ENCODE results near the gene ARID1B.

ARID1B gene

DNA sequence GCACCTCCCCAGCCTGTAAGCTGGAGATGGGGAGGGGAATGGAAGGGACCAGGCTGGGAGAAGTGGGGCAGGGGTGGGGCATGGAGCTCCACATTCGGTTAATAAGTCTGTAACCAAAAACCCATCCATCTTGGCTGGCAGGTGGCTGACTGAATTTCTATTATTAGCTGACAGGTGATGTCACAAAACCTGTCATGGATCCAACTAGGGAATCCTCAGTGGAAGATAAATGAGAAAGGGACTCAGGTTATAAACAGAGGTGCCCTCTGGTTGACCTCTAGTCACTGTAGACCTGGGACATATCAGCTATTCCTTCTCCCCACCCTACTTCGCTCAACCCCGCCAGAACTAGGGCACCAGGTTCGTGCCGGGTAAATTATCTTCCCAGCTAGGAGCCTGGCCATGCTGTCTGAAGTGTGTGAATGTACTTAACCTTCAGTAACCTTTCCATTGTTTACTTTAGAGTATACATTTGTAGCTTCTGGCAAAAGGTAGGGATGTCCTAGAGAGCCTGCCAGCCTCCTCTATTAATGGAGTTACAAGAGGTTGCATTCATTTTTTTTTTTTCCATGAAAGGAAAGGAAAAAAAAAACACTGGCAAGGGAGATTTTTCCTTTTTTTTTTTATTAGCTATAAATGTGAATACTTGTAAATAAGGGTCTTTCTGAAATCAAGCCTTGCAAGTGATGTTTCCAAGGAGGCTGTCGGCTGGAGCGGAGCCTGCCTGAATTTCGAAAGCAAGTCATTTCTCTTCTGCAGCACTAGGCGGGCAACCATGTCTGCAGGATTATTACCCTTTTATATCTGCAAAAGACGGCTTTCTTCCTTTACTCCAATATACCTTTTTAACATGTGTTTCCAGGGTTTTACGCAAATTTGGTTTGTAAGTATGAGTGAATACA, 410.3 kb downstream of the ARID1B start:
- Histone ChIP-seq H4K12ac (ENCODE audit: low read depth, low read length) (no peak overlapping the region), H3K27ac (ENCODE audit: low read depth, low read length) (no peak overlapping the region), H3K14ac (ENCODE audit: low read length) (no peak overlapping the region), H3K9ac (ENCODE audit: low read length) (no peak overlapping the region), H2AFZ (ENCODE audit: insufficient read depth, low read length, poor library complexity) (no peak overlapping the region), H2BK5ac (ENCODE audit: low read depth, low read length, poor library complexity) (no peak overlapping the region), H2BK12ac (ENCODE audit: low read length) (no peak overlapping the region), H3K4me2 (ENCODE audit: low read length) (no peak overlapping the region), H3K27me3 (ENCODE audit: insufficient read depth, low read length) (no peaks in the 10 kb centered on the region), H2BK120ac (ENCODE audit: insufficient read depth, low read length, poor library complexity) (no peak overlapping the region), H3K79me1 (ENCODE audit: low read length) (peaks cover 7% of the 10 kb centered on the region), H3K79me2 (ENCODE audit: control insufficient read depth, insufficient read depth, low read length, poor library complexity) (no peaks in the 10 kb centered on the region), H4K91ac (ENCODE audit: low read depth, low read length) (no peak overlapping the region), H3K4ac (ENCODE audit: low read depth, low read length) (no peak overlapping the region), H3K18ac (ENCODE audit: low read length) (no peak overlapping the region), H2AK5ac (ENCODE audit: low read length) (no peak overlapping the region), H3K36me3 (ENCODE audit: control insufficient read depth in 1 of 2, insufficient read depth in 2 of 2, low read length in 2 of 2) (peaks cover 35 to 44% of the 10 kb centered on the region in 2 experiments), H3K23ac (ENCODE audit: low read length) (no peak overlapping the region), H3K4me1 (ENCODE audit: control insufficient read depth in 1 of 2, insufficient read depth in 2 of 2, low read length in 2 of 2) (peaks cover 11% of the 10 kb centered on the region in 2 experiments), H3K4me3 (ENCODE audit: low read depth, low read length) (no peak overlapping the region), H3K9me3 (ENCODE audit: insufficient read depth, low read depth, low read length) (no peaks in the 10 kb centered on the region), H4K8ac (ENCODE audit: low read depth, low read length) (no peak overlapping the region)
- no CpG with 5 or more reads among the region's 11 CpGs for WGBS (ENCODE audit: extremely low coverage, insufficient coverage, insufficient read length)
- no peak for DNase-seq

DNA sequence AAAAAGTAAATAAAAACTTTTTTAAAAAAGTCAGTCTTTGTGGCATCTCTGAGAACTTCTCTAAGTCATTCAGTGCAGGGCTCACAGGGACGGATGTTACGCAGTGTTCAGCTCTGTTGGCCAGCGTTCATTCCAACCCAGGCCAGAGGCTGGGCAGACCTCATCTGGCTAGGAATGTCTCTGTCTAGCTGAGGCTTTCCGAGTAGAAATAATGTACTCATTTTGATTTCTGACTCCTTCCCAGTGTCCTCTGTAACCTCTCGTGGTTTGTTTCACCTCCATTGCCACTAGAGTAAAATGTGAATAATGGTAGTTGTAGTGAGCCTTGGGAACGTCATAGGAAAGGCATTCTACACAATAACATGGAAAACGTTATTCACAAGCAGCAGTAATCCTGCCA, 411.0 kb downstream of the ARID1B start:
- H3K9ac ChIP-seq (ENCODE audit: low read length), result no peak overlapping the region
- H3K14ac ChIP-seq (ENCODE audit: low read length), result no peak overlapping the region
- H4K8ac ChIP-seq (ENCODE audit: low read depth, low read length), result no peak overlapping the region
- no peak overlapping the region for H2BK5ac ChIP-seq (ENCODE audit: low read depth, low read length, poor library complexity)
- H4K12ac ChIP-seq (ENCODE audit: low read depth, low read length), result no peak overlapping the region
- H3K27ac ChIP-seq (ENCODE audit: low read depth, low read length), result no peak overlapping the region
- peaks cover 11% of the 10 kb centered on the region in 2 experiments for H3K4me1 ChIP-seq (ENCODE audit: control insufficient read depth in 1 of 2, insufficient read depth in 2 of 2, low read length in 2 of 2)
- H3K27me3 ChIP-seq (ENCODE audit: insufficient read depth, low read length), result no peaks in the 10 kb centered on the region
- no peak overlapping the region for H2BK12ac ChIP-seq (ENCODE audit: low read length)
- no peak for DNase-seq
- H3K4ac ChIP-seq (ENCODE audit: low read depth, low read length), result no peak overlapping the region
- no peak overlapping the region for H3K23ac ChIP-seq (ENCODE audit: low read length)
- peaks cover 32 to 43% of the 10 kb centered on the region in 2 experiments for H3K36me3 ChIP-seq (ENCODE audit: control insufficient read depth in 1 of 2, insufficient read depth in 2 of 2, low read length in 2 of 2)
- H4K91ac ChIP-seq (ENCODE audit: low read depth, low read length), result no peak overlapping the region
- H3K79me1 ChIP-seq (ENCODE audit: low read length), result peaks cover 7% of the 10 kb centered on the region
- H3K4me3 ChIP-seq (ENCODE audit: low read depth, low read length), result no peak overlapping the region
- no peak overlapping the region for H2AFZ ChIP-seq (ENCODE audit: insufficient read depth, low read length, poor library complexity)
- WGBS (ENCODE audit: extremely low coverage, insufficient coverage, insufficient read length), result no CpG with 5 or more reads among the region's 7 CpGs
- H3K18ac ChIP-seq (ENCODE audit: low read length), result no peak overlapping the region
- no peaks in the 10 kb centered on the region for H3K79me2 ChIP-seq (ENCODE audit: control insufficient read depth, insufficient read depth, low read length, poor library complexity)
- no peak overlapping the region for H3K4me2 ChIP-seq (ENCODE audit: low read length)
- H2AK5ac ChIP-seq (ENCODE audit: low read length), result no peak overlapping the region
- H3K9me3 ChIP-seq (ENCODE audit: insufficient read depth, low read depth, low read length), result no peaks in the 10 kb centered on the region
- H2BK120ac ChIP-seq (ENCODE audit: insufficient read depth, low read length, poor library complexity), result no peak overlapping the region

DNA sequence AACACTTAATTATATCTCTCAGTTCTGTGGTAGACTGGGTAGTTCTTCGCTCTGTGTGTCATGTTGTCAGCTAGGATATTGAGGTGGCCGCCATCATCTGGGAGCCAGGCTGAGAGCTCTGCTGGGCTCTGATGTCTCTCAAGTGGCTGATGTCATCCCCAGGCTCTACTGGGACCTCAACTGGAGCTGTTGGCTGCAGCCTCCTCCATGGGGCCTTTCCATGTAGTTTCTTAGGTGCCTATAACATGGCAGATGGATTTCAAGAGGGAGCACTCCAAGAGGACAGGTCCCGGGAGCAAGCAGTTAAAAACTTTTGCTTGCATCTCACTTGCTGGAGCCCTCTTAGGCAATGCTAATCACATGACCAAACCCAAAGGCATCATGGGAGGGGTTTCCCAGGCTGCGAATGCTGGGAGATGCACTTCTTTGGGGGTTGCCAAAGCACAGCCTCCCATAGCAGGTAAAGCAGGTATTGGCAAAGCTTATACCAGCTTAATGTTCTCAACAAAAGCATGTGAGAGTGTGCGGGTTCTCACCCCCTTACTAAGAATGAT, 416.3 kb downstream of the ARID1B start:
- Histone ChIP-seq H3K27ac (ENCODE audit: low read depth, low read length) (no peak overlapping the region), H4K12ac (ENCODE audit: low read depth, low read length) (no peak overlapping the region), H3K79me2 (ENCODE audit: control insufficient read depth, insufficient read depth, low read length, poor library complexity) (no peaks in the 10 kb centered on the region), H3K23ac (ENCODE audit: low read length) (no peak overlapping the region), H3K27me3 (ENCODE audit: insufficient read depth, low read length) (no peaks in the 10 kb centered on the region), H3K4ac (ENCODE audit: low read depth, low read length) (no peak overlapping the region), H2BK120ac (ENCODE audit: insufficient read depth, low read length, poor library complexity) (no peak overlapping the region), H4K8ac (ENCODE audit: low read depth, low read length) (peak overlapping the region; percentile 1), H3K18ac (ENCODE audit: low read length) (no peak overlapping the region), H2BK5ac (ENCODE audit: low read depth, low read length, poor library complexity) (no peak overlapping the region), H4K91ac (ENCODE audit: low read depth, low read length) (no peak overlapping the region), H3K4me2 (ENCODE audit: low read length) (no peak overlapping the region), H3K36me3 (ENCODE audit: control insufficient read depth in 1 of 2, insufficient read depth in 2 of 2, low read length in 2 of 2) (peaks cover 37 to 46% of the 10 kb centered on the region in 2 experiments), H2AK5ac (ENCODE audit: low read length) (no peak overlapping the region), H3K4me1 (ENCODE audit: control insufficient read depth in 1 of 2, insufficient read depth in 2 of 2, low read length in 2 of 2) (no peaks in the 10 kb centered on the region), H2AFZ (ENCODE audit: insufficient read depth, low read length, poor library complexity) (no peak overlapping the region), H3K9me3 (ENCODE audit: insufficient read depth, low read depth, low read length) (no peaks in the 10 kb centered on the region), H3K79me1 (ENCODE audit: low read length) (peaks cover 4% of the 10 kb centered on the region), H3K9ac (ENCODE audit: low read length) (no peak overlapping the region), H3K14ac (ENCODE audit: low read length) (no peak overlapping the region), H2BK12ac (ENCODE audit: low read length) (no peak overlapping the region), H3K4me3 (ENCODE audit: low read depth, low read length) (no peak overlapping the region)
- WGBS (ENCODE audit: extremely low coverage, insufficient coverage, insufficient read length), result no CpG with 5 or more reads among the region's 5 CpGs
- no peak for DNase-seq

DNA sequence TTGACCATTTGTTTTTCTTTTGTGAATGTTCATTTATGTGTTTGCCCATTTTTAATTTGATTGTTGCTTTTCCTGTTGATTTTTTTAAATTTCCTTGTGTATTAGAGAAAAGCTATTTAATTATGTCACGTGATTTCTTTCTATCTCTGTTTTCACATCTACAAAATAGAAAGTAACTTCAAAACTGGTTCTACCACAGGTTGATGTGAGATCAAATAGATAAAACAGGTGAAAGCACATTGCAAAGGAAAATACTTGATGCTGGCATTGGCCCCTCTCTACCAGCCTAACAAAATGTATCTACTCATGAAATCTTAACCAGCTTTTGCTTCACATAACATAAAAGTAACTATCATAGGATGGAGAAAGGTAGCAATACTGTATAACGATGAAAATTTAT, 416.9 kb downstream of the ARID1B start:
- Histone ChIP-seq H3K4ac (ENCODE audit: low read depth, low read length) (no peak overlapping the region), H3K36me3 (ENCODE audit: control insufficient read depth in 1 of 2, insufficient read depth in 2 of 2, low read length in 2 of 2) (peaks cover 40 to 50% of the 10 kb centered on the region in 2 experiments), H3K79me1 (ENCODE audit: low read length) (peaks cover 4% of the 10 kb centered on the region), H3K4me2 (ENCODE audit: low read length) (no peak overlapping the region), H3K27me3 (ENCODE audit: insufficient read depth, low read length) (no peaks in the 10 kb centered on the region), H4K91ac (ENCODE audit: low read depth, low read length) (no peak overlapping the region), H2AFZ (ENCODE audit: insufficient read depth, low read length, poor library complexity) (no peak overlapping the region), H4K8ac (ENCODE audit: low read depth, low read length) (no peak overlapping the region), H3K9me3 (ENCODE audit: insufficient read depth, low read depth, low read length) (no peaks in the 10 kb centered on the region), H2BK12ac (ENCODE audit: low read length) (no peak overlapping the region), H3K14ac (ENCODE audit: low read length) (no peak overlapping the region), H2BK120ac (ENCODE audit: insufficient read depth, low read length, poor library complexity) (no peak overlapping the region), H3K4me1 (ENCODE audit: control insufficient read depth in 1 of 2, insufficient read depth in 2 of 2, low read length in 2 of 2) (no peaks in the 10 kb centered on the region), H3K27ac (ENCODE audit: low read depth, low read length) (no peak overlapping the region), H3K9ac (ENCODE audit: low read length) (no peak overlapping the region), H4K12ac (ENCODE audit: low read depth, low read length) (no peak overlapping the region), H2AK5ac (ENCODE audit: low read length) (no peak overlapping the region), H3K79me2 (ENCODE audit: control insufficient read depth, insufficient read depth, low read length, poor library complexity) (no peaks in the 10 kb centered on the region), H2BK5ac (ENCODE audit: low read depth, low read length, poor library complexity) (no peak overlapping the region), H3K23ac (ENCODE audit: low read length) (no peak overlapping the region), H3K18ac (ENCODE audit: low read length) (no peak overlapping the region), H3K4me3 (ENCODE audit: low read depth, low read length) (no peak overlapping the region)
- DNase-seq, result peak in 1 of 2 donors; percentile 51
- WGBS (ENCODE audit: extremely low coverage, insufficient coverage, insufficient read length), result no CpG with 5 or more reads among the region's 2 CpGs

All from trophoblast cell (in vitro differentiated cells and primary cell).